T-cell (primary cell): ENCODE results near the gene CAMK4. TPM values are rescaled to one million over a fixed set of nuclear protein-coding genes. Genes with fewer than 3 reads are reported as not detected.

Source experiments
- ATAC-seq, 4 experiments: fragments of 200-7000 bp in 3 of 4; fragments of 150-1000 bp in 1 of 4; cut with Tn5 transposase; replicated peaks in 1 of 4; 1 replicate in 3 of 4; 2 replicates in 1 of 4; pipeline ENCODE4 v1.10.0; 2021; ENCODE audit warnings: moderate library complexity in 3 of 4, mild to moderate bottlenecking in 2 of 4, moderate number of reproducible peaks in 1 of 4
- CTCF ChIA-PET, 2 donors: fragments of 300-600 bp; sonication (Branson Sonifier 250); formaldehyde crosslinking; loops; one replicate each; lab custom pipeline; 2022; ENCODE audit warnings: antibody characterized with exemption in 2 of 2; lab: Charles Lee
- POLR2A ChIA-PET, 2 donors: fragments of 300-600 bp; sonication (Branson Sonifier 250); formaldehyde crosslinking; loops; one replicate each; lab custom pipeline; 2022; ENCODE audit warnings: antibody characterized with exemption in 2 of 2; lab: Charles Lee
- DNase-seq, 35 experiments: peaks; one replicate each; pipeline versions ENCODE4 v3.0.0 to v3.0.0-alpha.2; 2013 to 2023
- H3K27ac ChIP-seq: one replicate; pipeline ENCODE4 v1.5.1; 2013; ENCODE audit warnings: low read length
- H3K27me3 ChIP-seq, 2 experiments: replicated peaks in 1 of 2; 1 replicate in 1 of 2; 2 replicates in 1 of 2; pipeline versions ENCODE4 v1.6.1 to v1.7.0; 2013; ENCODE audit warnings: low read length in 1 of 2, mixed read lengths in 1 of 2; ENCODE audit not compliant: control insufficient read depth in 2 of 2, insufficient read depth in 2 of 2; ENCODE audit errors: extremely low read depth in 1 of 2
- H3K36me3 ChIP-seq, 2 donors: 1 replicate in 1 of 2; 2 replicates in 1 of 2; pipeline versions ENCODE4 v1.6.1 to v1.7.0; 2013; ENCODE audit warnings: low read length in 1 of 2; ENCODE audit not compliant: control insufficient read depth in 2 of 2, insufficient read depth in 1 of 2; ENCODE audit errors: extremely low read depth in 1 of 2
- H3K4me1 ChIP-seq, 2 experiments: 1 replicate in 1 of 2; 2 replicates in 1 of 2; pipeline versions ENCODE4 v1.6.1 to v1.7.0; 2013; ENCODE audit warnings: low read length in 2 of 2, mixed read lengths in 1 of 2; ENCODE audit not compliant: insufficient read depth in 2 of 2, control insufficient read depth in 1 of 2; ENCODE audit errors: extremely low read depth in 1 of 2
- H3K4me3 ChIP-seq, 2 donors: 1 replicate in 1 of 2; 2 replicates in 1 of 2; pipeline versions ENCODE4 v1.5.1 to v1.7.0; 2013; ENCODE audit warnings: mild to moderate bottlenecking in 2 of 2, low read length in 1 of 2, moderate library complexity in 1 of 2; ENCODE audit not compliant: control insufficient read depth in 1 of 2; ENCODE audit errors: extremely low read depth in 1 of 2
- H3K9me3 ChIP-seq: 2 replicates; pipeline ENCODE4 v1.7.0; 2013
- H3K27ac Mint-ChIP-seq, 2 donors: one replicate each; pipeline ENCODE4 v1.8.0; 2020 to 2021; ENCODE audit warnings: mild to moderate bottlenecking in 2 of 2, mixed read lengths in 2 of 2
- H3K27me3 Mint-ChIP-seq, 2 donors: one replicate each; pipeline ENCODE4 v1.8.0; 2021 to 2022; ENCODE audit warnings: mixed read lengths in 2 of 2
- H3K36me3 Mint-ChIP-seq: one replicate; pipeline ENCODE4 v1.8.0; 2021; ENCODE audit warnings: mixed read lengths
- H3K4me1 Mint-ChIP-seq, 3 donors: one replicate each; pipeline ENCODE4 v1.8.0; 2020 to 2022; ENCODE audit warnings: mixed read lengths in 3 of 3, mild to moderate bottlenecking in 1 of 3
- H3K4me3 Mint-ChIP-seq, 3 donors: one replicate each; pipeline ENCODE4 v1.8.0; 2020 to 2022; ENCODE audit warnings: mild to moderate bottlenecking in 3 of 3, mixed read lengths in 3 of 3, moderate library complexity in 3 of 3
- H3K9me3 Mint-ChIP-seq, 3 donors: one replicate each; pipeline ENCODE4 v1.8.0; 2020 to 2022; ENCODE audit warnings: mixed read lengths in 3 of 3
- WGBS: methylation state at CpG from one replicate; pipeline ENCODE4 v1.1.5; 2013; ENCODE audit warnings: missing lambda C conversion rate; ENCODE audit not compliant: insufficient coverage; 5-methylcytosine and 5-hydroxymethylcytosine counted together
- total RNA-seq, 35 experiments: library from RNA in 6 of 35; stranded (reverse) in 6 of 35; fragments of 120-200 nt in 1 of 35; gene quantifications; one replicate each; pipeline versions ENCODE4 v1.2.1 to v1.2.4 and lab custom pipeline; 2013 to 2026

The CAMK4 gene
- total RNA-seq, 5 donors from 2014 or later (not counting 1 experiment from before 2014, with no cell fraction given) = 120 to 274 (median 243) TPM

GRCh38 chr5:111495159-111495558, 271.0 kb downstream of the CAMK4 start:
- no peak overlapping the region for H3K27ac ChIP-seq
- ATAC-seq (no peak), DNase-seq (peak in 1 of 35 experiments; percentile 11)
- H3K4me3 ChIP-seq = no peak overlapping the region
- H3K9me3 Mint-ChIP-seq = no peaks in the 10 kb centered on the region
- no peaks in the 10 kb centered on the region for H3K4me1 ChIP-seq
- ChIA-PET CTCF (interaction anchor here in 1 of 2 donors (0.7 kb wide), 1 partner anchor 10 kb away, joined by 3 read pairs; no protein-coding TSS in a partner anchor), POLR2A (interaction anchor here in 1 of 2 donors (0.5 kb wide), 1 partner anchor 28 kb away, joined by 4 read pairs; no protein-coding TSS in a partner anchor)
- H3K9me3 ChIP-seq = no peaks in the 10 kb centered on the region
- H3K4me3 Mint-ChIP-seq = no peak overlapping the region
- H3K27me3 ChIP-seq = no peaks in the 10 kb centered on the region
- no peaks in the 10 kb centered on the region for H3K27me3 Mint-ChIP-seq
- no CpG with 5 or more reads among the region's 1 CpG for WGBS
- H3K36me3 Mint-ChIP-seq = peaks cover 37% of the 10 kb centered on the region
- H3K36me3 ChIP-seq = peaks cover 0 to 20% of the 10 kb centered on the region in 2 donors
- H3K4me1 Mint-ChIP-seq = peaks cover 13 to 25% (median 24%) of the 10 kb centered on the region in 3 donors
- peak overlapping the region in 1 of 2 donors; percentile 48 for H3K27ac Mint-ChIP-seq

- ATAC-seq (no peak), DNase-seq (no peak)
- H3K27ac ChIP-seq = peak overlapping the region; percentile 31
- Mint-ChIP-seq H3K4me1 (peaks cover 13 to 25% (median 24%) of the 10 kb centered on the region in 3 donors), H3K27ac (peak overlapping the region; percentile 58 to 85), H3K9me3 (no peaks in the 10 kb centered on the region), H3K4me3 (no peak overlapping the region), H3K36me3 (peaks cover 39% of the 10 kb centered on the region), H3K27me3 (no peaks in the 10 kb centered on the region)
- no peaks in the 10 kb centered on the region for H3K9me3 ChIP-seq
- H3K27me3 ChIP-seq = no peaks in the 10 kb centered on the region
- POLR2A ChIA-PET = no interaction called here
- peaks cover 0 to 21% of the 10 kb centered on the region in 2 donors for H3K36me3 ChIP-seq
- no CpG with 5 or more reads among the region's 1 CpG for WGBS
- H3K4me1 ChIP-seq = no peaks in the 10 kb centered on the region
- CTCF ChIA-PET = interaction anchor here in 1 of 2 donors (1.3 kb wide), 1 partner anchor 13 kb away, joined by 5 read pairs; no protein-coding TSS in a partner anchor
- no peak overlapping the region for H3K4me3 ChIP-seq
Observed at GRCh38 chr5:111498346-111498745, 274.2 kb downstream of the CAMK4 start.

- ChIA-PET POLR2A (no interaction called here), CTCF (no interaction called here)
- H3K9me3 ChIP-seq = no peaks in the 10 kb centered on the region
- Mint-ChIP-seq H3K27me3 (no peaks in the 10 kb centered on the region), H3K4me1 (peaks cover 15 to 17% (median 16%) of the 10 kb centered on the region in 3 donors), H3K36me3 (peaks cover 25% of the 10 kb centered on the region), H3K4me3 (no peak overlapping the region), H3K9me3 (no peaks in the 10 kb centered on the region), H3K27ac (no peak overlapping the region)
- no peak overlapping the region for H3K27ac ChIP-seq
- H3K4me3 ChIP-seq = no peak overlapping the region
- ATAC-seq = no peak
- no peak for DNase-seq
- peaks cover 0 to 7% of the 10 kb centered on the region in 2 donors for H3K36me3 ChIP-seq
- H3K27me3 ChIP-seq = no peaks in the 10 kb centered on the region
- H3K4me1 ChIP-seq = no peaks in the 10 kb centered on the region
Observed at GRCh38 chr5:111502956-111503355, 278.8 kb downstream of the CAMK4 start.

DNA sequence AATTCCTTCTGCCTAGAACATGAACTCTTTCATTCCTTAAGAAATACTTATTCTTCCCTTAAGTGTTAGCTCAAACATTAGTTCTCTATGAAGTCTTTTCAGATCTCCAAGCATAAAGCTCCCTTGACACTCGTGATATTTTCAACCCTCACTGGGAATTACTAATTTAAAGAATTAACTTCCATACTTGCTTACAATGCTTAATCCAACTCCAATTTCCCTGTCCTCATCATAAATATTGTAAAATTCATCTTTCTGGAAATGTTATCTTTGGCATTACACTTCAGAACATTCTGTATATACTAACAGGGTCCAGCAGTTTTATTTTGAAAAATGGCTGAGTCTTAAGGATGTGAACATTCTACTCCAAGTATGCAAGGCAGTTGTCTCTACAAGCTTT, 280.9 kb downstream of the CAMK4 start:
- H3K27ac Mint-ChIP-seq = no peak overlapping the region
- Histone ChIP-seq H3K9me3 (no peaks in the 10 kb centered on the region), H3K36me3 (peaks cover 0 to 2% of the 10 kb centered on the region in 2 donors), H3K4me1 (no peaks in the 10 kb centered on the region), H3K4me3 (no peak overlapping the region), H3K27ac (no peak overlapping the region), H3K27me3 (no peaks in the 10 kb centered on the region)
- ChIA-PET CTCF (interaction anchor here in 1 of 2 donors (1.1 to 1.4 kb wide), 2 partner anchors 8 to 10 kb away, joined by 3 to 5 read pairs; no protein-coding TSS in a partner anchor), POLR2A (interaction anchor here (0.6 to 0.7 kb wide), 2 partner anchors 240 to 1555 kb away, joined by 3 read pairs; no protein-coding TSS in a partner anchor)
- H3K4me1 Mint-ChIP-seq = peaks cover 9 to 26% (median 25%) of the 10 kb centered on the region in 3 donors
- DNase-seq = no peak
- 100% methylated on average over 1 of the region's 1 CpG for WGBS
- peaks cover 9% of the 10 kb centered on the region for H3K36me3 Mint-ChIP-seq
- no peaks in the 10 kb centered on the region for H3K27me3 Mint-ChIP-seq
- no peak for ATAC-seq
- no peaks in the 10 kb centered on the region for H3K9me3 Mint-ChIP-seq
- H3K4me3 Mint-ChIP-seq = no peak overlapping the region

- peak overlapping the region in 1 of 2 donors; percentile 0 for H3K27ac Mint-ChIP-seq
- no peak overlapping the region for H3K4me3 Mint-ChIP-seq
- Histone ChIP-seq H3K27me3 (no peaks in the 10 kb centered on the region), H3K36me3 (no peaks in the 10 kb centered on the region), H3K27ac (no peak overlapping the region), H3K4me1 (peaks cover 5 to 8% of the 10 kb centered on the region in 2 experiments), H3K4me3 (no peak overlapping the region), H3K9me3 (no peaks in the 10 kb centered on the region)
- DNase-seq (no peak), ATAC-seq (no peak)
- no peaks in the 10 kb centered on the region for H3K9me3 Mint-ChIP-seq
- H3K4me1 Mint-ChIP-seq = peaks cover 16 to 44% (median 42%) of the 10 kb centered on the region in 3 donors
- no peaks in the 10 kb centered on the region for H3K27me3 Mint-ChIP-seq
- ChIA-PET CTCF (interaction anchor here in 1 of 2 donors (1.1 kb wide), 1 partner anchor 24 kb away, joined by 6 read pairs; no protein-coding TSS in a partner anchor), POLR2A (no interaction called here)
- peaks cover 5% of the 10 kb centered on the region for H3K36me3 Mint-ChIP-seq
- WGBS = no CpG with 5 or more reads among the region's 4 CpGs
Observed at GRCh38 chr5:111507276-111507675, 283.1 kb downstream of the CAMK4 start.

- Mint-ChIP-seq H3K9me3 (no peaks in the 10 kb centered on the region), H3K4me1 (peaks cover 23 to 52% (median 49%) of the 10 kb centered on the region in 3 donors), H3K27ac (peak overlapping the region in 1 of 2 donors; percentile 48), H3K27me3 (no peaks in the 10 kb centered on the region), H3K36me3 (peaks cover 5% of the 10 kb centered on the region), H3K4me3 (no peak overlapping the region)
- Histone ChIP-seq H3K4me3 (no peak overlapping the region), H3K4me1 (peaks cover 9 to 11% of the 10 kb centered on the region in 2 experiments), H3K27ac (no peak overlapping the region), H3K27me3 (no peaks in the 10 kb centered on the region), H3K36me3 (no peaks in the 10 kb centered on the region), H3K9me3 (no peaks in the 10 kb centered on the region)
- ChIA-PET POLR2A (interaction anchor here in 1 of 2 donors (0.9 kb wide), 1 partner anchor 21 kb away, joined by 3 read pairs; no protein-coding TSS in a partner anchor), CTCF (interaction anchor here in 1 of 2 donors (0.6 to 1.4 kb wide), 3 partner anchors 19 to 31 kb away, joined by 3 to 7 read pairs (median 3); no protein-coding TSS in a partner anchor)
- DNase-seq (no peak), ATAC-seq (no peak)
- no CpG with 5 or more reads among the region's 1 CpG for WGBS
Observed at GRCh38 chr5:111509119-111509518, 284.9 kb downstream of the CAMK4 start.
